T-helper 2 cell treated with Interferon-gamma antibody and Interleukin-4, amounts not matched to agents 5 μg/mL and 100 μg/mL, for 36 hours (primary cell): Measurements from ENCODE around the gene SMIM36.
"Not testable (repeated sequence)": the region's sequence is repeated elsewhere in the genome, so short reads cannot be mapped to it uniquely, and the experiment has no call there.

ENCODE experiments used
- DNase-seq: peaks from one replicate; pipeline ENCODE4 v3.0.0; 2021; ENCODE audit warnings: low spot score
- H3K27ac Mint-ChIP-seq: one replicate; pipeline ENCODE4 v1.8.0; 2021; ENCODE audit warnings: mild to moderate bottlenecking, mixed read lengths
- H3K27me3 Mint-ChIP-seq: one replicate; pipeline ENCODE4 v1.8.0; 2021; ENCODE audit warnings: low read depth, mixed read lengths
- H3K36me3 Mint-ChIP-seq: one replicate; pipeline ENCODE4 v1.8.0; 2021; ENCODE audit warnings: low read depth, mixed read lengths
- H3K4me1 Mint-ChIP-seq: one replicate; pipeline ENCODE4 v1.8.0; 2021; ENCODE audit warnings: low read depth, mixed read lengths
- H3K4me3 Mint-ChIP-seq: one replicate; pipeline ENCODE4 v1.8.0; 2022; ENCODE audit warnings: mild to moderate bottlenecking, moderate library complexity, mixed read lengths
- H3K9me3 Mint-ChIP-seq: one replicate; pipeline ENCODE4 v1.8.0; 2021; ENCODE audit warnings: mixed read lengths

The SMIM36 gene

DNA sequence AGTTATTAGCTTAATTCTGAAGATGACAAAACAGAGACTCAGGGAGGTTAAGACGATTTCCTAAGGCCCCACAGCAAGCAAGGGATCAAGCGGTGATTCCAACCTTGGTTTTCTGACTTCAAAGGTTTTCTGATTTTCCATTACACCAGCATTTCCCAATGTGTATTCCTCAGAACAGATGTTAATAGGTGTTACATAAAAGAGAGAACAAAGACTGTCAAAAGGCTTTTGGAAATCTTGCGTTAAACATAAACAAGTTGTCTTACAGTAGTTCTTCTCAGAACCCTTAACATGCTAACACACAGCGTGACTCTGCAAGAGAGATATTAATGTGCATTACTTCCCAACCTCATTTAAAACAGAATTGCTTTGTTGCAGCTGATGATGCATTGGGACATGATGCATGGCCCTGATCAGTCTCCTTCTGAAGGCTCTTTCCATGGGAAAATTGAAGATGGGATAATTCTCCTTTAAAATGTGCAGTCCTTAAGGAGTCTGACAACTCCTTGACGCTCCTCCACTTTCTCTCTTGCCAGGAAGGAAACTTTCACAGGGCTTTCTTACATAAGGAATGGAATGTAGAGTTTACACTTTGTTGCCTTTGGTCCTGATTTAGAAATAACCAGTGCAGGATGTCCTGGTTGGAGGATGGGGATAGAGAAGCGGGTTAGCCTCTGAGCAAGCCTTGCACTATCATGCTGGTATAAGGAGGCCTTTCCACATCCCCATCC is 68.1 kb downstream of the SMIM36 start:
- Mint-ChIP-seq H3K4me1 (no peaks in the 10 kb centered on the region), H3K4me3 (no peak overlapping the region), H3K9me3 (no peaks in the 10 kb centered on the region), H3K36me3 (no peaks in the 10 kb centered on the region), H3K27me3 (peaks cover 12% of the 10 kb centered on the region), H3K27ac (no peak overlapping the region)
- DNase-seq, result no peak

- no peak for DNase-seq
Measured at GRCh38 chr17:55442462-55442861, 68.8 kb downstream of the SMIM36 start.

GRCh38 chr17:55441544-55441943 is 69.7 kb downstream of the SMIM36 start:
- peaks cover 1% of the 10 kb centered on the region for H3K4me1 Mint-ChIP-seq
- no peaks in the 10 kb centered on the region for H3K36me3 Mint-ChIP-seq
- no peaks in the 10 kb centered on the region for H3K9me3 Mint-ChIP-seq
- DNase-seq, result no peak
- H3K27ac Mint-ChIP-seq, result no peak overlapping the region
- no peak overlapping the region for H3K4me3 Mint-ChIP-seq
- H3K27me3 Mint-ChIP-seq, result peaks cover 24% of the 10 kb centered on the region

More at GRCh38 chr17:55442462-55442861, 68.8 kb downstream of the SMIM36 start:
- Mint-ChIP-seq H3K9me3 (no peaks in the 10 kb centered on the region), H3K27me3 (peaks cover 18% of the 10 kb centered on the region), H3K36me3 (no peaks in the 10 kb centered on the region), H3K4me1 (peaks cover 1% of the 10 kb centered on the region), H3K4me3 (no peak overlapping the region), H3K27ac (no peak overlapping the region)

GRCh38 chr17:55440391-55440790 is 70.9 kb downstream of the SMIM36 start:
- peaks cover 24% of the 10 kb centered on the region for H3K27me3 Mint-ChIP-seq
- no peaks in the 10 kb centered on the region for H3K9me3 Mint-ChIP-seq
- H3K36me3 Mint-ChIP-seq, result no peaks in the 10 kb centered on the region
- no peak overlapping the region for H3K27ac Mint-ChIP-seq
- DNase-seq, result no peak
- H3K4me3 Mint-ChIP-seq, result no peak overlapping the region
- peaks cover 1% of the 10 kb centered on the region for H3K4me1 Mint-ChIP-seq

- H3K27me3 Mint-ChIP-seq, result peaks cover 27% of the 10 kb centered on the region
- H3K36me3 Mint-ChIP-seq, result no peaks in the 10 kb centered on the region
- no peak for DNase-seq
- no peak overlapping the region for H3K4me3 Mint-ChIP-seq
- H3K9me3 Mint-ChIP-seq, result no peaks in the 10 kb centered on the region
- no peak overlapping the region for H3K27ac Mint-ChIP-seq
- peaks cover 15% of the 10 kb centered on the region for H3K4me1 Mint-ChIP-seq
Measured at GRCh38 chr17:55437159-55437605, 74.1 kb downstream of the SMIM36 start.

- H3K27ac Mint-ChIP-seq, result no peak overlapping the region
- H3K4me1 Mint-ChIP-seq, result peaks cover 17% of the 10 kb centered on the region
- no peaks in the 10 kb centered on the region for H3K9me3 Mint-ChIP-seq
- no peak overlapping the region for H3K4me3 Mint-ChIP-seq
- peaks cover 27% of the 10 kb centered on the region for H3K27me3 Mint-ChIP-seq
- H3K36me3 Mint-ChIP-seq, result no peaks in the 10 kb centered on the region
- no peak for DNase-seq
Measured at GRCh38 chr17:55436224-55437158, 74.8 kb downstream of the SMIM36 start.

GRCh38 chr17:55435408-55435807 is 75.8 kb downstream of the SMIM36 start:
- Mint-ChIP-seq H3K9me3 (no peaks in the 10 kb centered on the region), H3K36me3 (no peaks in the 10 kb centered on the region), H3K4me3 (no peak overlapping the region), H3K27ac (no peak overlapping the region), H3K4me1 (peaks cover 19% of the 10 kb centered on the region), H3K27me3 (peaks cover 28% of the 10 kb centered on the region)
- DNase-seq, result no peak

- peak; percentile 31 for DNase-seq
- H3K27me3 Mint-ChIP-seq, result peaks cover 28% of the 10 kb centered on the region
- H3K27ac Mint-ChIP-seq, result no peak overlapping the region
- H3K9me3 Mint-ChIP-seq, result no peaks in the 10 kb centered on the region
- H3K4me3 Mint-ChIP-seq, result no peak overlapping the region
- H3K36me3 Mint-ChIP-seq, result no peaks in the 10 kb centered on the region
- peaks cover 19% of the 10 kb centered on the region for H3K4me1 Mint-ChIP-seq
Measured at GRCh38 chr17:55434721-55435120, 76.5 kb downstream of the SMIM36 start.

DNA sequence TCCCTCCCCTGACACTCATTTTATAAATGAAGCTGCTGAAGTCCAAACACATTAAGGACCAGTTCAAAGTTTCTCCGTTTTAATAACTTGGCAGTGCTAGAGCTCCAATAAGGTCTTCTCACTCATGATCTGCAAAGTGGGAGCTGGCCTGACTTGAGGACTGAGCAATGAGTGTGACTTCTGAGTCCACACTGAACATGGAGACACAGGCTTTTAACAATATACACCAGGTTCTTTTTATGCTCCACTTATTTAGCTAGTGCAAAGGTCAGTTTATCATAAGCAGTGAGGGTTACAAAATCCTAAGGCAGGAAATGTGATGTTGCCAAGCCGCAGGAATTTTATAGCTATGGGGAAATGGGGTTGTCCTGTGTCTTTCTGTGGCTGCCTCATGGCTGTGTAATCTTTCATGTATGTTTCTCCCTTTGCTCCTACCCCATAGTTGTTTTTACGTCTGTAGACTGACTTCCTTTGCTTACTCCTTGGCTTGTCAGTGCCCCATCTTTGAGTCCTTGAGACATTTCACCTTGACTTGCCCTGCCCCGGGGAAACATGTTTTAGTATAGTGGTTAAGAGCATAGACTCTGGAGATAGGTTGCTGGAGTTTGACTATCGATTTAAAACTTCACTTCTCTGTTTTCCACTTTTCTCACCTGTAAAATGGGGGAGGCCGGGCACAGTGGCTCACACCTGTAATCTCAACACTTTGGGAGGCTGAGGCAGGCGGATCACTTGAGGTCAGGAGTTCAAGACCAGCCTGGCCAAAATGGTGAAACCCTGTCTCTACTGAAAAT is 77.4 kb downstream of the SMIM36 start:
- Mint-ChIP-seq H3K4me1 (peaks cover 19% of the 10 kb centered on the region), H3K4me3 (no peak overlapping the region), H3K9me3 (no peaks in the 10 kb centered on the region), H3K27ac (no peak overlapping the region), H3K27me3 (peaks cover 29% of the 10 kb centered on the region), H3K36me3 (no peaks in the 10 kb centered on the region)
- no peak for DNase-seq

GRCh38 chr17:55433029-55433628 is 78.1 kb downstream of the SMIM36 start:
- H3K27ac Mint-ChIP-seq, result no peak overlapping the region
- H3K36me3 Mint-ChIP-seq, result no peaks in the 10 kb centered on the region
- H3K4me1 Mint-ChIP-seq, result peaks cover 19% of the 10 kb centered on the region
- DNase-seq, result no peak
- no peak overlapping the region for H3K4me3 Mint-ChIP-seq
- peaks cover 26% of the 10 kb centered on the region for H3K27me3 Mint-ChIP-seq
- H3K9me3 Mint-ChIP-seq, result no peaks in the 10 kb centered on the region

GRCh38 chr17:55432358-55433028 is 78.8 kb downstream of the SMIM36 start:
- no peak overlapping the region for H3K4me3 Mint-ChIP-seq
- H3K36me3 Mint-ChIP-seq, result no peaks in the 10 kb centered on the region
- no peaks in the 10 kb centered on the region for H3K9me3 Mint-ChIP-seq
- H3K27ac Mint-ChIP-seq, result no peak overlapping the region
- H3K4me1 Mint-ChIP-seq, result peaks cover 18% of the 10 kb centered on the region
- peaks cover 22% of the 10 kb centered on the region for H3K27me3 Mint-ChIP-seq
- no peak for DNase-seq

DNA sequence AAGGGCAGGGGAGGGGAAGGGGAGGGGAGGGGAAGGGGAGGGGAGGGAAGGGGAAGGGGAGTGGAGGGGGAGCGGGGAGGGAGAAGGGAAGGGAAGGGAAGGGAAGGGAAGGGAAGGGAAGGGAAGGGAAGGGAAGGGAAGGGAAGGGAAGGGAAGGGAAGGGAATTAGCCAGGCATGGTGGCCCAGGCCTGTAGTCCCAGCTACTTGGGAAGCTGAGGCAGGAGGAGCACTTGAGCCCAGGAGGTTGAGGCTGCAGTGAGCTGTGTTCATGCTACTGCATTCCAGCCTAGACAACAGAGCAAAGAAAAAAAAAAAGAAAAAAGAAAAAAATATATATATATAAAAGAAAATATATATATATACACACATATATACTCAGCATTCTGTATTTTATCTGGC is 79.3 kb downstream of the SMIM36 start:
- H3K36me3 Mint-ChIP-seq, result not testable (repeated sequence)

More for the DNA sequence above, 79.3 kb downstream of the SMIM36 start:
- not testable (repeated sequence) for H3K9me3 Mint-ChIP-seq, H3K27ac Mint-ChIP-seq, DNase-seq, H3K4me3 Mint-ChIP-seq
- Mint-ChIP-seq H3K4me1 (peaks cover 18% of the 10 kb centered on the region), H3K27me3 (peaks cover 20% of the 10 kb centered on the region)
